ENCODE results near the gene MYO7A.

The MYO7A gene

DNA sequence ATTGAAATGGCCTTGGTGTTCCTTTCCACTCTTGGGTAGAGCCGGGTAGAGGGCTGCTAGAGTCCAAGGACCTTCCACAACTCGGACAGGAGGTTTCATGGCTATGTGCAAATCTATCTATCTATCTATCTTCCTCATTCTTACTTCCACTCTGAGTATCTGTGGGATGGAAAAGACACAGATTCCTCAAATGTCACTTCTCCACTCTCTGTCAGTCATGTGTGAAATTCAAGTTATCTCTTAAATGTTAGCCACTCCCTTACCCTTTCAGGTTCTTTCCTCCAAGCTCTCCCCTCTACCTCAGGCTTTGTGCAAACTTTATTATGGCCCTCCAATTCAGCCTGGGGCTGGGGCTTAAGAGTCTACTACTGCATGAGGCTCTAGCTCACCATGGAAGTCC is 89.1 kb downstream of the MYO7A start:
- Histone ChIP-seq H3K27ac (ENCODE audit: insufficient read depth in 1 of 2, low read depth in 1 of 2, low read length in 2 of 2, poor library complexity in 1 of 2, severe bottlenecking in 2 of 2) (no peak overlapping the region), H3K36me3 (ENCODE audit: control insufficient read depth in 4 of 4, insufficient read depth in 4 of 4, low read length in 3 of 4) (no peaks in the 10 kb centered on the region), H3K9me3 (ENCODE audit: control extremely low read depth in 1 of 5, control insufficient read depth in 4 of 5, insufficient read depth in 2 of 5, low read depth in 1 of 5, low read length in 4 of 5) (no peaks in the 10 kb centered on the region), H3K4me3 (ENCODE audit: control insufficient read depth in 1 of 7, extremely low read depth in 1 of 7, insufficient read depth in 4 of 7, low read depth in 2 of 7, low read length in 6 of 7) (no peak overlapping the region), H3K27me3 (replicated peaks in 2 of 5; ENCODE audit: control insufficient read depth in 4 of 5, insufficient read depth in 5 of 5, low read length in 4 of 5) (no peaks in the 10 kb centered on the region), H3K4me1 (ENCODE audit: control extremely low read depth in 1 of 4, control insufficient read depth in 4 of 4, insufficient read depth in 4 of 4, low read length in 3 of 4) (no peaks in the 10 kb centered on the region)
- no CpG with 5 or more reads among the region's 2 CpGs for WGBS (ENCODE audit: insufficient coverage)
- POLR2A ChIA-PET = no interaction called here
- CTCF ChIA-PET = no interaction called here
- no peak for DNase-seq

DNA sequence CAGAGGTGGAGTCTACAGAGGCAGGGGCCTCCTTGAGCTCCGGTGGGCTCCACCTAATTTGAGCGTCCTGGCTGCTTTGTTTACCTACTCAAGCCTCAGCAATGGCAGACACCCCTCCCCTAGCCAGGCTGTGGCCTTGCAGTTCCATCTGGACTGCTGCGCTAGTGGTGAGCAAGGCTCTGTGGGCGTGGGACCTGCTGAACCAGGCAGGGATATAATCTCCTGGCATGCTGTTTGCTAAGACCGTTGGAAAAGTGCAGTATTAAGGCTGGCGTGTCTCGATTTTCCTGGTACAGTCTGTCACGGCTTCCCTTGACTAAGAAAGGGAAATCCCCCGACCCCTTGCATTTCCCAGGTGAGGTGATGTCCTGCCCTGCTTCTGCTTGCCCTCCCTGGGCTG is 95.8 kb downstream of the MYO7A start:
- no peak for DNase-seq
- Histone ChIP-seq H3K4me3 (ENCODE audit: control insufficient read depth in 1 of 7, extremely low read depth in 1 of 7, insufficient read depth in 4 of 7, low read depth in 2 of 7, low read length in 6 of 7) (no peak overlapping the region), H3K4me1 (ENCODE audit: control extremely low read depth in 1 of 4, control insufficient read depth in 4 of 4, insufficient read depth in 4 of 4, low read length in 3 of 4) (no peaks in the 10 kb centered on the region), H3K9me3 (ENCODE audit: control extremely low read depth in 1 of 5, control insufficient read depth in 4 of 5, insufficient read depth in 2 of 5, low read depth in 1 of 5, low read length in 4 of 5) (peaks cover 0 to 4% (median 0%) of the 10 kb centered on the region in 5 experiments), H3K36me3 (ENCODE audit: control insufficient read depth in 4 of 4, insufficient read depth in 4 of 4, low read length in 3 of 4) (no peaks in the 10 kb centered on the region), H3K27me3 (replicated peaks in 2 of 5; ENCODE audit: control insufficient read depth in 4 of 5, insufficient read depth in 5 of 5, low read length in 4 of 5) (no peaks in the 10 kb centered on the region), H3K27ac (ENCODE audit: insufficient read depth in 1 of 2, low read depth in 1 of 2, low read length in 2 of 2, poor library complexity in 1 of 2, severe bottlenecking in 2 of 2) (no peak overlapping the region)
- ChIA-PET POLR2A (no interaction called here), CTCF (interaction anchor here (1.0 kb wide), 1 partner anchor 325 kb away, joined by 3 read pairs; no protein-coding TSS in a partner anchor)
- WGBS (ENCODE audit: insufficient coverage) = 86% methylated on average over 9 of the region's 9 CpGs

GRCh38 chr11:77230878-77231605 is 103.0 kb downstream of the MYO7A start:
- DNase-seq = no peak
- Histone ChIP-seq H3K36me3 (ENCODE audit: control insufficient read depth in 4 of 4, insufficient read depth in 4 of 4, low read length in 3 of 4) (no peaks in the 10 kb centered on the region), H3K27ac (ENCODE audit: insufficient read depth in 1 of 2, low read depth in 1 of 2, low read length in 2 of 2, poor library complexity in 1 of 2, severe bottlenecking in 2 of 2) (no peak overlapping the region), H3K4me1 (ENCODE audit: control extremely low read depth in 1 of 4, control insufficient read depth in 4 of 4, insufficient read depth in 4 of 4, low read length in 3 of 4) (no peaks in the 10 kb centered on the region), H3K9me3 (ENCODE audit: control extremely low read depth in 1 of 5, control insufficient read depth in 4 of 5, insufficient read depth in 2 of 5, low read depth in 1 of 5, low read length in 4 of 5) (no peaks in the 10 kb centered on the region), H3K27me3 (replicated peaks in 2 of 5; ENCODE audit: control insufficient read depth in 4 of 5, insufficient read depth in 5 of 5, low read length in 4 of 5) (no peaks in the 10 kb centered on the region), H3K4me3 (ENCODE audit: control insufficient read depth in 1 of 7, extremely low read depth in 1 of 7, insufficient read depth in 4 of 7, low read depth in 2 of 7, low read length in 6 of 7) (no peak overlapping the region)
- WGBS (ENCODE audit: insufficient coverage) = no CpG with 5 or more reads among the region's 5 CpGs
- ChIA-PET CTCF (no interaction called here), POLR2A (no interaction called here)

DNA sequence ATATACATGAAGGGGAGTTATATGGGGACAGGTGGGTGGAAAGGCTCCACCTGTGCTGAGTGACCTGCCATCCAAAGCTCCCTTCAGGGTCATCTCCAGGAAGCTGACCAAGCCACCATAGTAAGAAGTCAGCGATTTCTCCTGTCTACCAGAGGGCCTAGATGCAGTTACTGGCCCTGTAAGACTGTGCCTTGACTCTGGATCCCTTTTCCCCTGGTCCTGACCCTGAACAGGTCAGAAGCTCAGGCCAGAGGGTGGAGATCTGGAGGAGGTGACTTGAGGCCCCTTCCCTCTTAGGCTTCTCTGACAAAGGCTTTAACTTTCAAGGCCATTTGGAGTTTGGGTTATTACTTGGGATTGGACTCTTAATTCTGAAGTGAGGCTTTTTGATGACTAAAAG is 103.8 kb downstream of the MYO7A start:
- no peak for DNase-seq
- H3K27ac ChIP-seq (ENCODE audit: insufficient read depth in 1 of 2, low read depth in 1 of 2, low read length in 2 of 2, poor library complexity in 1 of 2, severe bottlenecking in 2 of 2) = no peak overlapping the region
- ChIA-PET CTCF (interaction anchor here (1.3 kb wide), 1 partner anchor 325 kb away, joined by 3 read pairs; no protein-coding TSS in a partner anchor), POLR2A (interaction anchor here (0.6 kb wide), 1 partner anchor 40 kb away, joined by 3 read pairs; no protein-coding TSS in a partner anchor)
- no peaks in the 10 kb centered on the region for H3K36me3 ChIP-seq (ENCODE audit: control insufficient read depth in 4 of 4, insufficient read depth in 4 of 4, low read length in 3 of 4)
- H3K4me3 ChIP-seq (ENCODE audit: control insufficient read depth in 1 of 7, extremely low read depth in 1 of 7, insufficient read depth in 4 of 7, low read depth in 2 of 7, low read length in 6 of 7) = no peak overlapping the region
- 100% methylated on average over 1 of the region's 1 CpG for WGBS (ENCODE audit: insufficient coverage)
- no peaks in the 10 kb centered on the region for H3K9me3 ChIP-seq (ENCODE audit: control extremely low read depth in 1 of 5, control insufficient read depth in 4 of 5, insufficient read depth in 2 of 5, low read depth in 1 of 5, low read length in 4 of 5)
- no peaks in the 10 kb centered on the region for H3K4me1 ChIP-seq (ENCODE audit: control extremely low read depth in 1 of 4, control insufficient read depth in 4 of 4, insufficient read depth in 4 of 4, low read length in 3 of 4)
- no peaks in the 10 kb centered on the region for H3K27me3 ChIP-seq (replicated peaks in 2 of 5; ENCODE audit: control insufficient read depth in 4 of 5, insufficient read depth in 5 of 5, low read length in 4 of 5)

GRCh38 chr11:77232242-77232641 is 104.2 kb downstream of the MYO7A start:
- no peak overlapping the region for H3K27ac ChIP-seq (ENCODE audit: insufficient read depth in 1 of 2, low read depth in 1 of 2, low read length in 2 of 2, poor library complexity in 1 of 2, severe bottlenecking in 2 of 2)
- ChIA-PET POLR2A (interaction anchor here (0.6 kb wide), 1 partner anchor 39 kb away, joined by 3 read pairs; no protein-coding TSS in a partner anchor), CTCF (interaction anchor here (1.3 kb wide), 1 partner anchor 325 kb away, joined by 3 read pairs; no protein-coding TSS in a partner anchor)
- no peaks in the 10 kb centered on the region for H3K4me1 ChIP-seq (ENCODE audit: control extremely low read depth in 1 of 4, control insufficient read depth in 4 of 4, insufficient read depth in 4 of 4, low read length in 3 of 4)
- no peaks in the 10 kb centered on the region for H3K27me3 ChIP-seq (replicated peaks in 2 of 5; ENCODE audit: control insufficient read depth in 4 of 5, insufficient read depth in 5 of 5, low read length in 4 of 5)
- DNase-seq = no peak
- no peak overlapping the region for H3K4me3 ChIP-seq (ENCODE audit: control insufficient read depth in 1 of 7, extremely low read depth in 1 of 7, insufficient read depth in 4 of 7, low read depth in 2 of 7, low read length in 6 of 7)
- H3K9me3 ChIP-seq (ENCODE audit: control extremely low read depth in 1 of 5, control insufficient read depth in 4 of 5, insufficient read depth in 2 of 5, low read depth in 1 of 5, low read length in 4 of 5) = no peaks in the 10 kb centered on the region
- WGBS (ENCODE audit: insufficient coverage) = 95% methylated on average over 4 of the region's 4 CpGs
- no peaks in the 10 kb centered on the region for H3K36me3 ChIP-seq (ENCODE audit: control insufficient read depth in 4 of 4, insufficient read depth in 4 of 4, low read length in 3 of 4)

GRCh38 chr11:77233011-77233410 is 105.0 kb downstream of the MYO7A start:
- Histone ChIP-seq H3K4me1 (ENCODE audit: control extremely low read depth in 1 of 4, control insufficient read depth in 4 of 4, insufficient read depth in 4 of 4, low read length in 3 of 4) (no peaks in the 10 kb centered on the region), H3K27ac (ENCODE audit: insufficient read depth in 1 of 2, low read depth in 1 of 2, low read length in 2 of 2, poor library complexity in 1 of 2, severe bottlenecking in 2 of 2) (no peak overlapping the region), H3K4me3 (ENCODE audit: control insufficient read depth in 1 of 7, extremely low read depth in 1 of 7, insufficient read depth in 4 of 7, low read depth in 2 of 7, low read length in 6 of 7) (no peak overlapping the region), H3K36me3 (ENCODE audit: control insufficient read depth in 4 of 4, insufficient read depth in 4 of 4, low read length in 3 of 4) (no peaks in the 10 kb centered on the region), H3K27me3 (replicated peaks in 2 of 5; ENCODE audit: control insufficient read depth in 4 of 5, insufficient read depth in 5 of 5, low read length in 4 of 5) (no peaks in the 10 kb centered on the region), H3K9me3 (ENCODE audit: control extremely low read depth in 1 of 5, control insufficient read depth in 4 of 5, insufficient read depth in 2 of 5, low read depth in 1 of 5, low read length in 4 of 5) (no peaks in the 10 kb centered on the region)
- CTCF ChIA-PET = interaction anchor here (0.8 to 1.3 kb wide), 2 partner anchors 33 to 324 kb away, joined by 3 read pairs; no protein-coding TSS in a partner anchor
- 100% methylated on average over 2 of the region's 3 CpGs for WGBS (ENCODE audit: insufficient coverage)
- POLR2A ChIA-PET = no interaction called here
- DNase-seq = no peak

GRCh38 chr11:77236901-77237300 is 108.9 kb downstream of the MYO7A start:
- Histone ChIP-seq H3K4me3 (ENCODE audit: control insufficient read depth in 1 of 7, extremely low read depth in 1 of 7, insufficient read depth in 4 of 7, low read depth in 2 of 7, low read length in 6 of 7) (no peak overlapping the region), H3K4me1 (ENCODE audit: control extremely low read depth in 1 of 4, control insufficient read depth in 4 of 4, insufficient read depth in 4 of 4, low read length in 3 of 4) (no peaks in the 10 kb centered on the region), H3K27ac (ENCODE audit: insufficient read depth in 1 of 2, low read depth in 1 of 2, low read length in 2 of 2, poor library complexity in 1 of 2, severe bottlenecking in 2 of 2) (no peak overlapping the region), H3K36me3 (ENCODE audit: control insufficient read depth in 4 of 4, insufficient read depth in 4 of 4, low read length in 3 of 4) (no peaks in the 10 kb centered on the region), H3K27me3 (replicated peaks in 2 of 5; ENCODE audit: control insufficient read depth in 4 of 5, insufficient read depth in 5 of 5, low read length in 4 of 5) (no peaks in the 10 kb centered on the region), H3K9me3 (ENCODE audit: control extremely low read depth in 1 of 5, control insufficient read depth in 4 of 5, insufficient read depth in 2 of 5, low read depth in 1 of 5, low read length in 4 of 5) (no peaks in the 10 kb centered on the region)
- DNase-seq = no peak
- CTCF ChIA-PET = interaction anchor here (1.0 kb wide), 1 partner anchor 235 kb away, joined by 3 read pairs; no protein-coding TSS in a partner anchor
- POLR2A ChIA-PET = no interaction called here
